Panc1 (cell line): ENCODE results near the gene TBL1Y. TPM values are rescaled to one million over a fixed set of nuclear protein-coding genes. Genes with fewer than 3 reads are reported as not detected.

Experiments used
- ATAC-seq: fragments of 200-7000 bp; cut with Tn5 transposase; 2 replicates; pipeline ENCODE4 v1.9.1; 2020; ENCODE audit warnings: mild to moderate bottlenecking, moderate library complexity
- BruUV-seq: library from RNA; stranded (reverse); fragments of 400-500 nt; replicated peaks from 2 replicates; lab custom pipeline; 2021; lab: Mats Ljungman, UMichigan
- CTCF ChIA-PET: fragments of 300-600 bp; sonication (Branson Sonifier 250); formaldehyde crosslinking; loops from one replicate; lab custom pipeline; 2022; ENCODE audit warnings: antibody characterized with exemption; lab: Charles Lee
- POLR2A ChIA-PET: fragments of 300-600 bp; sonication (Branson Sonifier 250); formaldehyde crosslinking; loops from one replicate; lab custom pipeline; 2022; ENCODE audit warnings: antibody characterized with exemption; lab: Charles Lee
- DNase-seq: peaks from one replicate; pipeline ENCODE4 v3.0.0-alpha.2; 2010; ENCODE audit warnings: low read depth, low spot score
- H3K27ac ChIP-seq: 2 replicates; pipeline ENCODE4 v1.5.1; 2011; ENCODE audit warnings: mild to moderate bottlenecking, low read length, inconsistent platforms
- H3K27me3 ChIP-seq: fragments of 200-500 bp; sonication (Bioruptor generic); 2 replicates; pipeline ENCODE4 v1.6.0; 2014; ENCODE audit warnings: low read length, inconsistent platforms; ENCODE audit not compliant: control insufficient read depth, insufficient read depth
- H3K36me3 ChIP-seq: fragments of 200-500 bp; sonication (Bioruptor generic); 2 replicates; pipeline ENCODE4 v1.5.1; 2014; ENCODE audit warnings: inconsistent platforms, mild to moderate bottlenecking, low read length, moderate library complexity; ENCODE audit not compliant: control insufficient read depth, insufficient read depth
- H3K4me1 ChIP-seq: 2 replicates; pipeline ENCODE4 v1.5.1; 2011; ENCODE audit warnings: inconsistent platforms, mild to moderate bottlenecking, low read length, moderate library complexity; ENCODE audit not compliant: control insufficient read depth, insufficient read depth
- H3K4me3 ChIP-seq, 2 experiments: 2 replicates each; pipeline ENCODE4 v1.5.1; 2011 to 2012; ENCODE audit warnings: low read depth in 2 of 2, low read length in 2 of 2, mild to moderate bottlenecking in 2 of 2, inconsistent platforms in 1 of 2, moderate library complexity in 1 of 2
- H3K9me3 ChIP-seq: fragments of 200-500 bp; sonication (Bioruptor generic); 2 replicates; pipeline ENCODE4 v1.5.1; 2014; ENCODE audit warnings: low read depth, mild to moderate bottlenecking, inconsistent platforms, low read length, moderate library complexity; ENCODE audit not compliant: control insufficient read depth, insufficient read depth
- CTCF ChIP-seq: fragments of 450-650 bp; IDR thresholded peaks from 2 replicates; pipeline ENCODE4 v1.5.1; 2017; ENCODE audit warnings: mild to moderate bottlenecking
- POLR2AphosphoS5 ChIP-seq: IDR thresholded peaks from 2 replicates; pipeline ENCODE4 v1.6.1; 2012; ENCODE audit warnings: mild to moderate bottlenecking, low read depth, low read length, moderate library complexity
- REST ChIP-seq, 2 experiments: IDR thresholded peaks; 2 replicates each; pipeline ENCODE4 v1.6.1; 2011 to 2012; ENCODE audit warnings: low read depth in 2 of 2, control low read depth in 1 of 2, low read length in 1 of 2, mild to moderate bottlenecking in 1 of 2, moderate library complexity in 1 of 2; ENCODE audit not compliant: insufficient read depth in 1 of 2
- SIN3A ChIP-seq: IDR thresholded peaks from 2 replicates; pipeline ENCODE4 v1.6.1; 2012; ENCODE audit warnings: low read depth, mild to moderate bottlenecking, low read length, moderate library complexity, borderline replicate concordance; ENCODE audit not compliant: insufficient read depth
- TCF7L2 ChIP-seq: IDR thresholded peaks from 2 replicates; pipeline ENCODE4 v1.6.1; 2011; ENCODE audit warnings: mild to moderate bottlenecking, low read depth, low read length, inconsistent platforms
- in situ Hi-C: cut with HindIII; loops from 2 replicates; pipeline ENCODE4 v1.10.0; 2016; ENCODE audit warnings: low sequenced_read_pairs, low pct_unique_long_range_greater_than_20kb
- intact Hi-C: fragments of 100-400 bp; cut with micrococcal nuclease; formaldehyde crosslinking; loops from one replicate; pipeline ENCODE4 v1.10.0; 2022; ENCODE audit not compliant: unreplicated experiment
- total RNA-seq: library from RNA; stranded (reverse); gene quantifications from one replicate; pipeline ENCODE4 v1.2.1, GENCODE V29; 2021; ENCODE audit not compliant: unreplicated experiment

Gene TBL1Y
- total RNA-seq, 1 experiment from 2014 or later, result not detected

DNA sequence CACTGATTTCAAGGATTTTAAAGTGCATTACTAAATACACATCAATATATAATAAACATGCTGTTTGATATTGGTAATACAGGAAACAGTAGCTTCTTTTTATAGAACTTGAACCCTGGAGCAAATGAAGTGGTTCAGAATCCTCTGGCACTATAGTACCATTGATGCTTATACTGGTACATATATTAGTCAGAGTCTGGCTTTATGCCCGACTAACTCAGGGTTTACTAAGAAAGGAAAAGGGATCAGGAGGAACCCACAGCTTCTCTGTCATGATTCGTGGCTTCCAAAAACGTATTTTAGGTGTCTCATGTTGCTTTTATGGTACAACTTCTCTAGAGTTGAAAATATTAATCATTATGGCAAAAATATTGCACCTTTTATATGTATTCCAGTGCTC is 72.7 kb downstream of the TBL1Y start:
- no peak for DNase-seq
- TF ChIP-seq SIN3A (no peak), REST (IDR thresholded peaks at IDR 0.05; ENCODE audit: insufficient read depth in 1 of 2, low read depth in 2 of 2, low read length in 1 of 2) (no peak), POLR2AphosphoS5 (no peak), CTCF (no peak)
- H3K36me3 ChIP-seq, result no peaks in the 10 kb centered on the region
- no peaks in the 10 kb centered on the region for H3K4me1 ChIP-seq
- in situ Hi-C loops (no loop called here), intact Hi-C loops (no loop called here)
- H3K27me3 ChIP-seq, result no peaks in the 10 kb centered on the region
- no peak overlapping the region for H3K27ac ChIP-seq
- POLR2A ChIA-PET, result no interaction called here
- no peak overlapping the region for H3K4me3 ChIP-seq
- ATAC-seq, result no peak
- H3K9me3 ChIP-seq, result no peaks in the 10 kb centered on the region
- BruUV-seq, result no TSS peak
- CTCF ChIA-PET, result no interaction called here

DNA sequence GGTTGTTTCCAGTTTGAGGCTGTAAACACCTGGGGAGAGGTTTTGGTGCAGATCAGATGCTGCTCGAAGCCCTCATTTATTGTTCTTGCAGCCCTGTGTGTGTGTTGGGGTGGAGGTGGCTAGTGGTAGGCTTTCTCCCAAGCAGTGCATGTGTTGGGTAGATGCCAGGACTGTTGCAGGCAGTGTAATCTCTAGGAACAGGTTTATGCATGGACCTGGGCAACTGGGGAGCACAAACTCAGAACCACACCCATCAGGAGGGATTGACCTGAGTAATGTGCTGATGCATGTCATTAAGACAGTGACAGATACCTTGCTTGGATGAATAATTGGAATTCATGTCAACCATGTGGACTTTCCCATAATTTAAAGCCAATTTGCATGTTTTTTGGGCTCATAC is 77.3 kb downstream of the TBL1Y start:
- intact Hi-C loops, result no loop called here
- Histone ChIP-seq H3K4me1 (no peaks in the 10 kb centered on the region), H3K36me3 (no peaks in the 10 kb centered on the region), H3K9me3 (no peaks in the 10 kb centered on the region), H3K27ac (no peak overlapping the region), H3K27me3 (no peaks in the 10 kb centered on the region), H3K4me3 (no peak overlapping the region)
- TF ChIP-seq SIN3A, result no peak
- TF ChIP-seq TCF7L2, result no peak
- no peak for TF ChIP-seq CTCF
- TF ChIP-seq REST (IDR thresholded peaks at IDR 0.05; ENCODE audit: insufficient read depth in 1 of 2, low read depth in 2 of 2, low read length in 1 of 2), result no peak
- no peak for TF ChIP-seq POLR2AphosphoS5
- no TSS peak for BruUV-seq
- ATAC-seq (no peak), DNase-seq (no peak)
- POLR2A ChIA-PET, result no interaction called here
- CTCF ChIA-PET, result no interaction called here
- in situ Hi-C loops, result no loop called here
